Suprapubic skin (tissue), 3 donors: Measurements from ENCODE around the gene CDC42EP4.

Experiments
- EP300 ChIP-seq: sonication (generic); formaldehyde crosslinking; IDR thresholded peaks from one replicate; pipeline ENCODE4 v1.6.1; 2017; ENCODE audit warnings: antibody characterized with exemption
- POLR2A ChIP-seq, 2 donors: fragments of 450-650 bp; IDR thresholded peaks; one replicate each; pipeline ENCODE4 v1.6.1; 2017; ENCODE audit warnings: antibody characterized with exemption in 2 of 2, mild to moderate bottlenecking in 2 of 2, moderate library complexity in 2 of 2
- TF ChIP-seq, protein P1 (sequence below), 2 donors: fragments of 200-600 bp in 1 of 2; fragments of 450-650 bp in 1 of 2; sonication (generic) in 1 of 2; IDR thresholded peaks; one replicate each; pipeline ENCODE4 v1.5.1; 2016 to 2019; ENCODE audit warnings: antibody characterized with exemption in 2 of 2, mild to moderate bottlenecking in 1 of 2, moderate library complexity in 1 of 2

DNA sequence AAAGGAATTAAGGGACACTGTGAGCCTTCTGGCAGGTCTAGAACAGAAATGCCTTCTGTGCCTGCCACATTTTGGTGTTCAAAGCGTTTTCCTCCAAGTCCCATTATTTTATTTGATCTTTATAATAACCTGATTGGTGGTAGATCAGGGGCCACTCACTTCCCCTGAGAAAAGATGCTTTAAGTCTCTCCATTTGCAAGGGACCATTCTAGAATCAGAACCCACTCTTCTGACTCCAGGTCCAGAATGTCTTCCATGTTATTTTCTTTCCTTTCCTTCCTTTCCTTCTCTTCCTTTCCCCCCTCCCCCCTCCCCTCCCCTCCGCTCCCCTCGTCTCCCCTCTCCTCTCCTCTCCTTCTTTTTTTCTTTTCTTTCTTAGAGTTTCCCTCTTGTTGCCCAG, 19.3 kb upstream of the CDC42EP4 start:
- TF ChIP-seq POLR2A (IDR thresholded peaks at IDR 0.05) (no peak), EP300 (no peak)
- TF ChIP-seq, protein P1, sequence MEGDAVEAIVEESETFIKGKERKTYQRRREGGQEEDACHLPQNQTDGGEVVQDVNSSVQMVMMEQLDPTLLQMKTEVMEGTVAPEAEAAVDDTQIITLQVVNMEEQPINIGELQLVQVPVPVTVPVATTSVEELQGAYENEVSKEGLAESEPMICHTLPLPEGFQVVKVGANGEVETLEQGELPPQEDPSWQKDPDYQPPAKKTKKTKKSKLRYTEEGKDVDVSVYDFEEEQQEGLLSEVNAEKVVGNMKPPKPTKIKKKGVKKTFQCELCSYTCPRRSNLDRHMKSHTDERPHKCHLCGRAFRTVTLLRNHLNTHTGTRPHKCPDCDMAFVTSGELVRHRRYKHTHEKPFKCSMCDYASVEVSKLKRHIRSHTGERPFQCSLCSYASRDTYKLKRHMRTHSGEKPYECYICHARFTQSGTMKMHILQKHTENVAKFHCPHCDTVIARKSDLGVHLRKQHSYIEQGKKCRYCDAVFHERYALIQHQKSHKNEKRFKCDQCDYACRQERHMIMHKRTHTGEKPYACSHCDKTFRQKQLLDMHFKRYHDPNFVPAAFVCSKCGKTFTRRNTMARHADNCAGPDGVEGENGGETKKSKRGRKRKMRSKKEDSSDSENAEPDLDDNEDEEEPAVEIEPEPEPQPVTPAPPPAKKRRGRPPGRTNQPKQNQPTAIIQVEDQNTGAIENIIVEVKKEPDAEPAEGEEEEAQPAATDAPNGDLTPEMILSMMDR (IDR thresholded peaks at IDR 0.05) = no peak
